Suppressor macrophage (primary cell): ENCODE results near the gene CPNE7.
A peak's percentile ranks its signal among the peaks of the same experiment; 100 is the strongest.
"Not testable (repeated sequence)": the region's sequence is repeated elsewhere in the genome, so short reads cannot be mapped to it uniquely, and the experiment has no call there.

ENCODE experiments used
- DNase-seq, 4 experiments: peaks; one replicate each; pipeline ENCODE4 v3.0.0-alpha.2; 2020 to 2022

CPNE7 gene

DNA sequence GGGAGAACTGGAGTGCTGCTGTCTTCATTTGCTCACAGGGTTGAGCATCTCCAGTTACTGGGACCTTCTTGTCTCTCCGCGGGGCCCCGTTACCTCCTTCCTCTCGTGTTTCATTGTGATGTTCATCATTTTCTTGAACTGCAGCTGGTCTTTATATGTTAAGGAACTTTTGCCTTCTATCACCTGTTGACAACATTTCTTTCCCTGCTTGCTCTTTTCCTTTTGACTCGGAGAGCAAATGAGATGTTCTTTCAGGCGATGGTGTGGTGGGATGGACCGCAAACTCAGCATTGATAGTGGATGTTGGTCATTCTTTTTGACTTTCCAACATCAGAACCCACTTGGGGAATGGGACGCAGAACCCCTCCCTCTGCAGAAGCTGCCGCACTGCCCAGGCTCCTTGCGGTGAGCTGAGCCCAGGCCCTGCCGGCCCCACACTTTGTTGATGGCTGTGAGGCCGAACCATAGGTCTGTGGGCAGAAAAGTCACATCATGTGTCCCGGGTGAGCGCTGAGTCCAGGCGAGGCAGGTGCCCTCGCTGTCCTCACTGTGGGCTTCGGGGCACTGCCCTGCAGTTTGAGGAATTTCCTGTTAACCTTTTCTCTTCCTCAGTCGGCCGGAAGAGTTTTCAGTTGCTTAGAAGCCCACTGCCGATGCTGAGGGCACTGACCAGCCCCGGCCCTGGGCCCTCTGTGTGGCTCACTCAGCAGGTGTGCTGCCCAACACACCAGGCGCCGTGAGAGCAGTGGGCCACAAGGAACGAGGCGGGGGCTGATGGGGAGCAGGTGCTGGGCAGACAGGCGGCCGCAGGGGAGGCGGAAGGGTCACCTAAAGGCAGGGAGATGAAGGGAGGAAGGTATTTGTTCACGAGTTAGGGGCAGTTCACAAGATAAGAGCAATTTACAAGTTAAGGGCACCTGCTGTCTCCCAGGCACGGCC, 7.6 kb upstream of the CPNE7 start:
- no peak for DNase-seq

GRCh38 chr16:89569506-89570341, 5.8 kb upstream of the CPNE7 start:
- no peak for DNase-seq

DNA sequence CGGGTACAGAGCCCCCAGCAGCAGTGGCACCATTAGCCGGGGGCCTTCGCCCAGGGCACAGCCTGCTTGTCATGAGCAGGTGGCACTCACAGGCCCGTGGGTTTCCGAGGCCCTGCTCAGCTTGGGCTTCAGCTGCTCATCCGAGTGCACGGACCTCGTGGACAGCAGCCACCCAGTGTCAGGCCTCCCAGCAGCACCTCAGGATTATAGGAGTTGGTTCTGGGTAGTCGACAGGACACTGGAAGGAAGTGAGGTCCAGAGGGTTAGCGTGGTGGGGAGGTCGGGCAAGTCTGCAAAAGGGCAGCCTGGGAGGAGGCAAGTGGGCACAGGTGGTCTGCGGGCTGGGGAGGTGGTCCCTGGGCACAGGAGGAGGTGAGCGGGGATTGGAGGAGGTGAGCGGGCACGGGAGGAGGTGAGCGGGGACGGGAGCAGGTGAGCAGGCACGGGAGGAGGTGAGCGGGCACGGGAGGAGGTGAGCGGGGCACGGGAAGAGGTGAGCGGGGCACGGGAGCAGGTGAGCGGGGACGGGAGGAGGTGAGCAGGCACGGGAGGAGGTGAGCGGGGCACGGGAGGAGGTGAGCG, 5.1 kb upstream of the CPNE7 start:
- no peak for DNase-seq

- DNase-seq = not testable (repeated sequence)
These were observed 4.5 kb upstream of the CPNE7 start for GRCh38 chr16:89570983-89571598.

DNA sequence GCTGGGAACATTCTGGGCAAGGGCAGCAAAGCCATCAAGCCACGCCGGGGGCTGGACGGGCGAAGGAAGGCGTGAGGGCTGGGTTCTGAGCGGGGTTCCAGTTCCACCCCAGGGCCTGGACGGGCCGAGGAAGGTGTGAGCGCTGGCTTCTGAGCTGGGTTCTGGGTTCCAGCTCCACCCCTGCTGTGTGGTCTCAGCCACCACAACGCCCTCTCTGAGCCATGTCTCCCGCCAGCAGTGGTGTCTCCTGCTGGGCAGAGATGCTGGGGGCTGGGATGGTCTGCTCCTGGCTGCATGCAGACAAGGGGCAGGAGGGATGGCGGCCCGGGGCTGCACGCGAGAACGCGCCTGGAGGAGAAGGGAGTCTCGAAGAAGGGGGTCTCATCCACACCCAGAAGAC, 3.9 kb upstream of the CPNE7 start:
- no peak for DNase-seq

DNA sequence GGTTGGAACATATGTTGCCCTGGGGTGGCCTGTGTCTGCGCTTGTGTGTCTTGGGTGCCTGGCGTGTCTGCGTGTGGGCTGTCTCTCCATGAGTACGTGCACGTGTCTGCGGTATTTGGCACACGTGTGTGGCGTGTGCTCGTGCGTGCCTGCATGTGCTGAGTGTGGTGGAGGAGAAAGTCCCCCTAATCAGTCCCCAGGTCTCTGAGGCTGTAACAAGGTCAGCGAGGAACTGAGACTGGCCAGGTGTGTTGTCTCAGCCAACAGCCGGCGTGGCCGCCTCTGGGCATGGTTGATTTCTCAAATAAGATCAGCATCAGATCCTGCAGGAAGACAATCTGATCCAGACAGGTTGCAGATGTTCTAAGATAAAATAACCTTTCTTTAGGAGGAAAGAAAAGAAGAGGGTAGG, 3.5 kb upstream of the CPNE7 start:
- DNase-seq = no peak

GRCh38 chr16:89572485-89573205, 2.9 kb upstream of the CPNE7 start:
- no peak for DNase-seq

DNA sequence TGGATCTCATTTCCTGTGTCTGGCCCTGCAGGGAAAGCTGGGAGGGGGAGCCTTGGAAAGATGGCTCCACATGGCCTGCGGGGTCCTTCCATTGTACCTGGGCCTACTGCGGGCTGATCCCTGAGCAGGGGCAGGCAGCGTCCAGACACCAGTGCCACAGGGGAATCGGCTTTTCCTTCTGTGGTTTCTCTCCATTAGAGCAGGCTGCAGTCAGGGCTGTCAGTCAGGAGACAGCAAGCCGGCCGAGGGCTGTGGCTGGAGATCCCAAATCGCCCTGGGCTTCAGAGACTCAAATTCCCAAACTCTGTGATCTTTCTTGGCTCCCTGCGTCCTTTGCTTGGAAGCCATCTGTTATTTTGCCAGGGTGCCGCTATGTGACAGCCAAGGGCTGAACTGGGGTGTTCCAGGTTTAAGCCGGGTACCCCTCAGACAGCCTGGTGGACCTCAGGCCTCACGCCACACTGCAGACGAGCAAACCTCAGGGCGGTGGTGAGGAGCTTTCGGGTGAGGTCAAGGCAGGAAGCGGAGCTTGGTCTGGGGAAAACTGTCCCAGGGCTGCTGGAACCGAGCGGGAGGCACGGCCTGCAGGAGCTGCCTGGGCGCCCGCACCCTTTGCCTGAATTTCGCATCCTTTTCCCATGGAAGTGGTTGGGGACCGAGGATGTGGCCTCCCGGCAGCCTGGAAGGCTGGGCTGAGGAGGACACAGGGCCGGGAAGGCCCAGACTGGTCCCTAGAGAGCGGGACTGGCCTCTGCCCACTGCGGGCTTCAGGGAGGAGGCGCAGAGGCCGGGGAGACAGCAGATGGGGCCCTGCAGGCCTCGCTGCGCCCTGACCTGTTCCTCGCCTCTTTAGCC, 1.5 kb upstream of the CPNE7 start:
- no peak for DNase-seq

GRCh38 chr16:89574681-89575246, 794 bp upstream of the CPNE7 start:
- DNase-seq = peak; percentile 69 to 92 (median 82)

GRCh38 chr16:89576153-89577054, 846 bp downstream of the CPNE7 start:
- no peak for DNase-seq

DNA sequence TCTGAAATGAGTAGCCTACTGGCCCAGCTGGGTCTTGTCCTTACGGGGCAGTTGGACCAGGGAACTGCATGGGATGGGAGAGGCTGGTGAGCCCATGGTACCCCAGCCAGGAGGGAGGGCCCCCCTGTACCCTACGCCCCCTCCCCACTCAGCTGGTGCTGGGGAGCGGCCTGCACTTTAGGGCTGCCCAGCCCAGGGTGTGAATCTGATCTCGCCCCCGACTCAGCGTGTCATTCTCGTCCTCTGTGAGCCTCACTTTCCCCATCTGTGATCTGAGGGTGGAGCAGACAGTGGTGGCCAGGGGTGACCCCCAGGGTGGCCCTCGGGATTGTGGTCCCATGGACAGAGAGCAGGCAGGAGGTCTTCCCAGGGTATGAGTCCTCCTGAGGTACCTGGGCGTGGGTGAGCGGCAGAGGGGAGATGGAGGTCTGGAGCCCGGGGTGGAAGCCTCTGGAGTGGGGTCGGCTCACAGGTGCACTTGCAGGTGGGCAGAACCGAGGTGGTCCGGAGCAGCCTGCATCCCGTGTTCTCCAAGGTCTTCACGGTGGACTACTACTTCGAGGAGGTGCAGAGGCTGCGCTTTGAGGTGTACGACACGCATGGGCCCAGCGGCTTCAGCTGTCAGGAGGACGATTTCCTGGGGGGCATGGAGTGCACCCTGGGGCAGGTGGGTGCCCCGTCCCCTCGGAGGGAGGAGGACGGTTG, 1.6 kb downstream of the CPNE7 start:
- DNase-seq = no peak

DNA sequence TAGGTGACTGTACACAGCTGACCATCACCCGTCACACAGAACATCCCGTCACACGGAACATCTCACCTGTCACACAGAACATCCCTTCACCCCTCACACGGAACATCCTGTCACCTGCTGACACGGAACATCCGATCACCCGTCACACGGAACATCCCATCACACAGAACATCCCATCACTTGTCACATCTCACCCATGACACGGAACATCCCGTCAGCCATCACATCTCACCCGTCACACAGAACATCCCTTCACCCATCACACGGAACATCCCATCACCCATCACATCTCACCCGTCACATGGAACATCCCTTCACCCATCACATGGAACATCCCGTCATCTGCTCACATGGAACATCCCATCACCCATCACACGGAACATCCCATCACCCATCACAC, 3.8 kb downstream of the CPNE7 start:
- DNase-seq = no peak

DNA sequence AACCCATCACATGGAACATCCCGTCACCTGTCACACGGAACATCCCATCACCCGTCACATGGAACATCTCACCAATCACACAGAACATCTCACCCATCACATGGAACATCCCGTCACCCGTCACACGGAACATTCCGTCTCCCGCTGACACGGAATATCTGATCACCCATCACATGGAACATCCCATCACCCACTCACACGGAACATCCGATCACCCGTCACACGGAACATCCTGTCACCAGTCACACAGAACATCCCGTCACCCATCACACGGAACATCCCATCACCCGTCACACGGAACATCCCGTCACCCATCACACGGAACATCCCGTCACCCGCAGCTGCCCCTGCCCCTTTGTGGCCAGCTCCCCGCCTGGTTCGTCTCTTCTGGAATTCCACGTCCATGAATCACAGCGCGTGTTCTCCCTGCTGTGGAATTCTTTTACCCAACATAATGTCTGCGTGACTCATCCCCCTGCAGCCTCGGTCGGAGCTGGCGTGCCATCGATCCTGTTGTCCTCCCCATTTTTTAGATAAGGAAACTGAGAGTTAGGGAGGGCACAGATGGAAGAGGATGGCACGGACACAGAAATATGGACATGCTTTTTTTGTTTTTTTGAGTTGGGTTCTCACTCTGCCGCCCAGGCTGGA, 5.6 kb downstream of the CPNE7 start:
- DNase-seq = no peak

- peak in 3 of 4 experiments; percentile 42 to 45 (median 44) for DNase-seq
These were observed 6.5 kb downstream of the CPNE7 start for GRCh38 chr16:89581861-89582563.

DNA sequence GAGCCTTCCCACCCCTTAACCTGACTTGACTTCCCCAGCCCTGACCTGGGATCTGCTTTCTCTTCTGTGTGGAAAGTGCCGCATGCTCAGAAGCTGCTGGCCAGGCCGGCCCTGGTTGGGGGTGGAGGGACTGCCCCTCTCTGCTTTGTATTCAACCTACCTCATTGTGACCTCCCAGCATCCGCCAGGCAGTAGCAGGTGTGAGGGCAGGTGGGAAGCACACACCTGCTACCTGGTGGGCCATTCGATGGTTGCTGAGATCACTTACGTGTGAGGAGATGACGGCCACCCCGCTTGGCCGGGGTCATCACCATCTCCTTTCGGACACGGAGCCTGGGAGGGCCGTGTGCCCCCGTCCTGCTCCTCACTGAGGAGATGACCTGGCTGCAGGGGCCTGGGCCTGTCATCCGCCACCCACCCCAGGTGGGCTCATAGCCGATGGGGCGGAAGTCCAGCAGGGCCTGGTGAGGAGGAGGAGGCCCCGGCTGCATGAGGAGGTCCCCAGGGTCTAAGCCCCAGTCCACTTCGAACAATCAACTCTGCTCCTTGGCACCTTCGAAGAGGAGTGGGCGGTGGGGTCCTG, 7.1 kb downstream of the CPNE7 start:
- no peak for DNase-seq

DNA sequence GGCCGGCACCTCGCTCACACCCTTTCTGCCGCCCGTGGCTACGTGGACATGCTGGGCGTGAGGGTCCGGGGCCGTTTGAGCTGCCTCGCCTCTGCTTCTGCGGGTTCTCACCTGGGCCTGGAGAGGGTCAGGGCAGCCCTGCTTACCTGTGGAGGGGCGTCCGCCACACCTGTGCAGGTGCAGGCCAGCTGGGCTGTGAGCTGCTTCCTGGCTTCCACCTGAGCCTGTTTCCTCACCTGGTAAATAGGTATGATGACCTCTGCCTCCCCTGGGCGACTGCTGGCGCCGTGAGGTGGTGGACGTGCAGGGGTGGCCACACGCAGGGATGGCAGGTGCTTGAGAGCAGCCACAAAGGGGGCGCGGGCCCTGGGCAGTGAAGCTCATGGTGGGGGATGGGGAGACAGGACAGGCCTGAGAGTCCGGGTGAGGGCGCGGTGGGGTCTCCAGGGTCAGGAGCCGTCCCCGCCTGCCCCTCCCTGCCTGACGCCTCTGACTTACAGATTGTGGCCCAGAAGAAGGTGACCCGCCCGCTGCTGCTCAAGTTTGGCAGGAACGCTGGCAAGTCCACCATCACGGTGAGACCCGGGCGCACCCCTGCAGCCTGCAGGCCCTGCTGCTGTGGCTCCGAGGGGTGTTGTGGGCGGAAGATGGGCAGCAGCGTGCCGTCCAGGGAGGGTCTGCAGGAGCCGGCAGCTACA, 7.8 kb downstream of the CPNE7 start:
- DNase-seq = no peak
